ENCODE results near the gene HBM.
"Not testable (repeated sequence)": the region's sequence is repeated elsewhere in the genome, so short reads cannot be mapped to it uniquely, and the experiment has no call there.

The HBM gene

DNA sequence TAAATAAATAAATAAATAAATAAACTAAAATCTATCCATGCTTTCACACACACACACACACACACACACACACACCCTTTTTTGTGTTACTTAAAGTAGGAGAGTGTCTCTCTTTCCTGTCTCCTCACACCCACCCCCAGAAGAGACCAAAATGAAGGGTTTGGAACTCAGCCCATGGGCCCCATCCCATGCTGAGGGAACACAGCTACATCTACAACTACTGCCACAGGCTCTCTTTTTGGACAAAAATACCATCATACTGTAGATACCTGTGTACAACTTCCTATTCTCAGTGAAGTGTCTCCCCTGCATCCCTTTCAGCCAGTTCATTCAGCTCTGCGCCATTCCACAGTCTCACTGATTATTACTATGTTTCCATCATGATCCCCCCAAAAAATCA lies 5.0 kb downstream of the HBM start:
- no peak for DNase-seq

DNA sequence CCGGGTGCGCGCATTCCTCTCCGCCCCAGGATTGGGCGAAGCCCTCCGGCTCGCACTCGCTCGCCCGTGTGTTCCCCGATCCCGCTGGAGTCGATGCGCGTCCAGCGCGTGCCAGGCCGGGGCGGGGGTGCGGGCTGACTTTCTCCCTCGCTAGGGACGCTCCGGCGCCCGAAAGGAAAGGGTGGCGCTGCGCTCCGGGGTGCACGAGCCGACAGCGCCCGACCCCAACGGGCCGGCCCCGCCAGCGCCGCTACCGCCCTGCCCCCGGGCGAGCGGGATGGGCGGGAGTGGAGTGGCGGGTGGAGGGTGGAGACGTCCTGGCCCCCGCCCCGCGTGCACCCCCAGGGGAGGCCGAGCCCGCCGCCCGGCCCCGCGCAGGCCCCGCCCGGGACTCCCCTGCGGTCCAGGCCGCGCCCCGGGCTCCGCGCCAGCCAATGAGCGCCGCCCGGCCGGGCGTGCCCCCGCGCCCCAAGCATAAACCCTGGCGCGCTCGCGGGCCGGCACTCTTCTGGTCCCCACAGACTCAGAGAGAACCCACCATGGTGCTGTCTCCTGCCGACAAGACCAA lies 6.7 kb downstream of the HBM start, which contains the start of gene HBA2:
Gene HBA2, plus strand, starts transcription at position 503 of the 568 bp plus-strand sequence. Its CDS starts 37 bp downstream, at position 540.
- DNase-seq = not testable (repeated sequence)

- DNase-seq = not testable (repeated sequence)
Observed at GRCh38 chr16:173211-173854, 7.6 kb downstream of the HBM start.

- not testable (repeated sequence) for DNase-seq
Observed at GRCh38 chr16:173928-174769, 8.4 kb downstream of the HBM start.

GRCh38 chr16:175011-175949 lies 9.5 kb downstream of the HBM start:
- DNase-seq = no peak

DNA sequence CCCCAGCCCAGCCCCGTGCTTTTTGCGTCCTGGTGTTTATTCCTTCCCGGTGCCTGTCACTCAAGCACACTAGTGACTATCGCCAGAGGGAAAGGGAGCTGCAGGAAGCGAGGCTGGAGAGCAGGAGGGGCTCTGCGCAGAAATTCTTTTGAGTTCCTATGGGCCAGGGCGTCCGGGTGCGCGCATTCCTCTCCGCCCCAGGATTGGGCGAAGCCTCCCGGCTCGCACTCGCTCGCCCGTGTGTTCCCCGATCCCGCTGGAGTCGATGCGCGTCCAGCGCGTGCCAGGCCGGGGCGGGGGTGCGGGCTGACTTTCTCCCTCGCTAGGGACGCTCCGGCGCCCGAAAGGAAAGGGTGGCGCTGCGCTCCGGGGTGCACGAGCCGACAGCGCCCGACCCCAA lies 10.2 kb downstream of the HBM start:
- not testable (repeated sequence) for DNase-seq

DNA sequence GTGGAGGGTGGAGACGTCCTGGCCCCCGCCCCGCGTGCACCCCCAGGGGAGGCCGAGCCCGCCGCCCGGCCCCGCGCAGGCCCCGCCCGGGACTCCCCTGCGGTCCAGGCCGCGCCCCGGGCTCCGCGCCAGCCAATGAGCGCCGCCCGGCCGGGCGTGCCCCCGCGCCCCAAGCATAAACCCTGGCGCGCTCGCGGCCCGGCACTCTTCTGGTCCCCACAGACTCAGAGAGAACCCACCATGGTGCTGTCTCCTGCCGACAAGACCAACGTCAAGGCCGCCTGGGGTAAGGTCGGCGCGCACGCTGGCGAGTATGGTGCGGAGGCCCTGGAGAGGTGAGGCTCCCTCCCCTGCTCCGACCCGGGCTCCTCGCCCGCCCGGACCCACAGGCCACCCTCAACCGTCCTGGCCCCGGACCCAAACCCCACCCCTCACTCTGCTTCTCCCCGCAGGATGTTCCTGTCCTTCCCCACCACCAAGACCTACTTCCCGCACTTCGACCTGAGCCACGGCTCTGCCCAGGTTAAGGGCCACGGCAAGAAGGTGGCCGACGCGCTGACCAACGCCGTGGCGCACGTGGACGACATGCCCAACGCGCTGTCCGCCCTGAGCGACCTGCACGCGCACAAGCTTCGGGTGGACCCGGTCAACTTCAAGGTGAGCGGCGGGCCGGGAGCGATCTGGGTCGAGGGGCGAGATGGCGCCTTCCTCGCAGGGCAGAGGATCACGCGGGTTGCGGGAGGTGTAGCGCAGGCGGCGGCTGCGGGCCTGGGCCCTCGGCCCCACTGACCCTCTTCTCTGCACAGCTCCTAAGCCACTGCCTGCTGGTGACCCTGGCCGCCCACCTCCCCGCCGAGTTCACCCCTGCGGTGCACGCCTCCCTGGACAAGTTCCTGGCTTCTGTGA lies 11.0 kb downstream of the HBM start, which contains the start of gene HBA1:
Gene HBA1, plus strand, starts transcription at position 204 of the 906 bp plus-strand sequence. Its CDS starts 37 bp downstream, at position 241.
- not testable (repeated sequence) for DNase-seq

GRCh38 chr16:177394-177822 lies 11.6 kb downstream of the HBM start:
- DNase-seq = no peak

DNA sequence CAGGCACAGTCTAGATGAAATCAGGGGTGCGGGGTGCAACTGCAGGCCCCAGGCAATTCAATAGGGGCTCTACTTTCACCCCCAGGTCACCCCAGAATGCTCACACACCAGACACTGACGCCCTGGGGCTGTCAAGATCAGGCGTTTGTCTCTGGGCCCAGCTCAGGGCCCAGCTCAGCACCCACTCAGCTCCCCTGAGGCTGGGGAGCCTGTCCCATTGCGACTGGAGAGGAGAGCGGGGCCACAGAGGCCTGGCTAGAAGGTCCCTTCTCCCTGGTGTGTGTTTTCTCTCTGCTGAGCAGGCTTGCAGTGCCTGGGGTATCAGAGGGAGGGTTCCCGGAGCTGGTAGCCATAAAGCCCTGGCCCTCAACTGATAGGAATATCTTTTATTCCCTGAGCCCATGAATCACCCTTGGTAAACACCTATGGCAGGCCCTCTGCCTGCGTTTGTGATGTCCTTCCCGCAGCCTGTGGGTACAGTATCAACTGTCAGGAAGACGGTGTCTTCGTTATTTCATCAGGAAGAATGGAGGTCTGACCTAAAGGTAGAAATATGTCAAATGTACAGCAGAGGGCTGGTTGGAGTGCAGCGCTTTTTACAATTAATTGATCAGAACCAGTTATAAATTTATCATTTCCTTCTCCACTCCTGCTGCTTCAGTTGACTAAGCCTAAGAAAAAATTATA lies 12.3 kb downstream of the HBM start:
- no peak for DNase-seq

DNA sequence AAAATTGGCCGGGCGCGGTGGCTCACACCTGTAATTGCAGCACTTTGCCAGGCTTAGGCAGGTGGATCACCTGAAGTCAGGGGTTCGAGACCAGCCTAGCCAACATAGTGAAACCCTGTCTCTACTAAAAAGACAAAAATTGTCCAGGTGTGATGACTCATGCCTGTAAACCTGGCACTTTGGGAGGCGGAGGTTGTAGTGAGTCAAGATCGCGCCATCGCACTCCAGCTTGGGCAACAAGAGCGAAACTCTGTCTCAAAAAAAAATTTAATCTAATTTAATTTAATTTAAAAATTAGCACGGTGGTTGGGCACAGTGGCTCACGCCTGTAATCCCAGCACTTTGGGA lies 12.9 kb downstream of the HBM start:
- DNase-seq = no peak

GRCh38 chr16:179211-180092 lies 13.7 kb downstream of the HBM start:
- no peak for DNase-seq

DNA sequence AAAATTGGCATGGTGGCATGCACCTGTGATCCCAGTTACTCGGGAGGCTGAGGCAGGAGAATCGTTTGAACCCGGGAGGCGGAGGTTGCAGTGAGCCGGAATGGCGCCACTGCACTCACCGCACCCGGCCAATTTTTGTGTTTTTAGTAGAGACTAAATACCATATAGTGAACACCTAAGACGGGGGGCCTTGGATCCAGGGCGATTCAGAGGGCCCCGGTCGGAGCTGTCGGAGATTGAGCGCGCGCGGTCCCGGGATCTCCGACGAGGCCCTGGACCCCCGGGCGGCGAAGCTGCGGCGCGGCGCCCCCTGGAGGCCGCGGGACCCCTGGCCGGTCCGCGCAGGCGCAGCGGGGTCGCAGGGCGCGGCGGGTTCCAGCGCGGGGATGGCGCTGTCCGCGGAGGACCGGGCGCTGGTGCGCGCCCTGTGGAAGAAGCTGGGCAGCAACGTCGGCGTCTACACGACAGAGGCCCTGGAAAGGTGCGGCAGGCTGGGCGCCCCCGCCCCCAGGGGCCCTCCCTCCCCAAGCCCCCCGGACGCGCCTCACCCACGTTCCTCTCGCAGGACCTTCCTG lies 14.4 kb downstream of the HBM start, which contains the start of gene HBQ1:
Gene HBQ1, plus strand, starts transcription at position 359 of the 575 bp plus-strand sequence. Its CDS starts 28 bp downstream, at position 387.
- peak; percentile 12 for DNase-seq

GRCh38 chr16:180681-181564 lies 15.1 kb downstream of the HBM start:
- DNase-seq = peak; percentile 79

- DNase-seq = no peak
Observed at GRCh38 chr16:181565-182021, 15.8 kb downstream of the HBM start.

- no peak for DNase-seq
Observed at GRCh38 chr16:183005-183404, 17.2 kb downstream of the HBM start.

DNA sequence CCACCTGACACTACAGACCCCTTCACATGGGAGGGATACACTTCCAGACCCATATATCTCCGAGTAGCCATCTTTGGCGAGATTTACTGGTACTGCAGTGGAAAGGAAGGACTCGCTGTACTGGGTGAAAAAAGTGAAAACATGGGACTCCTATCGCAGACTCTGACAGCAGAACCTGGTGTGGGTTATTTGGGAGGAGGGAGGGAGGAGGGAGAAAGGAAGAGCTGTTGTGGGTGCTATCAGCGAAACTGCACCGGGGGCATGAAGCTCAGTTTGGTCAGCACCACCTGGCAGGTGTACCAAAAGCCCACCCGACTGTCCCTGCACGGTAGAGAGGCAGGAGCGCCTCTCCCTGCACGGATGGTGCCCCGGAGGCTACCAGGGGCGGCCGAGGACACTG lies 19.4 kb downstream of the HBM start:
- no peak for DNase-seq

- DNase-seq = no peak
Observed at GRCh38 chr16:185691-186090, 19.9 kb downstream of the HBM start.

DNA sequence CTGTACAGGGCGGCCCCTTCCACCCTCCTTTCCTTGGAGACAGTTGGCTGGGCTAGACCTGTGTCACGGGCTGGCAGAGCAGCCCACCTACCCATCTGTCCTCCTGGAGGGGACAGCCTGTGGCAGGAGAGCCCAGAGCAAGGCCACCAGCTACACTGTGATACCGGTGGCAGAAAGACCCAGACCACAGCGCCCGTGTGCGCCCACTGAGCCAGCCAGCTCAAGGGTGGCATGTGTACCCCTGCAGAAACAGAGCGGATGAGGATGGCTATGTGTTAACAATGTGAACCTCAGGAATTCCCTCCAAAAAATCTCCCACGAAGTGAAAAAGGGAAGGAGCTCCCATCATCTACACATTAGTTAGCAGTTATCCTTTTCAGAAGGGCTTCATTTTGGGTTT lies 21.6 kb downstream of the HBM start:
- no peak for DNase-seq
